HG02798 (cell line): ENCODE data around the gene RASSF10.
"Not testable (repeated sequence)": the region's sequence is repeated elsewhere in the genome, so short reads cannot be mapped to it uniquely, and the experiment has no call there.

Experiments used
- ATAC-seq: cut with Tn5 transposase; IDR thresholded peaks from one replicate; pipeline ENCODE4 v1.9.1; 2021; ENCODE audit warnings: mild to moderate bottlenecking; ENCODE audit not compliant: unreplicated experiment, poor library complexity

Gene RASSF10

GRCh38 chr11:13016415-13016814, 7.3 kb downstream of the RASSF10 start:
- ATAC-seq: no peak

- ATAC-seq: no peak
Observed at GRCh38 chr11:13019313-13019712, 10.2 kb downstream of the RASSF10 start.

GRCh38 chr11:13023423-13023822, 14.3 kb downstream of the RASSF10 start:
- no peak for ATAC-seq

- no peak for ATAC-seq
Observed at GRCh38 chr11:13026722-13027121, 17.6 kb downstream of the RASSF10 start.

GRCh38 chr11:13028322-13028721, 19.2 kb downstream of the RASSF10 start:
- no peak for ATAC-seq

GRCh38 chr11:13029872-13030271, 20.8 kb downstream of the RASSF10 start:
- no peak for ATAC-seq

GRCh38 chr11:13030857-13031256, 21.7 kb downstream of the RASSF10 start:
- no peak for ATAC-seq

GRCh38 chr11:13031349-13031748, 22.2 kb downstream of the RASSF10 start:
- ATAC-seq: no peak

GRCh38 chr11:13033760-13034533, 24.8 kb downstream of the RASSF10 start:
- ATAC-seq: no peak

- no peak for ATAC-seq
Observed at GRCh38 chr11:13035711-13036110, 26.6 kb downstream of the RASSF10 start.

- ATAC-seq: no peak
Observed at GRCh38 chr11:13036235-13036634, 27.1 kb downstream of the RASSF10 start.

GRCh38 chr11:13038366-13038765, 29.2 kb downstream of the RASSF10 start:
- ATAC-seq: no peak

- no peak for ATAC-seq
Observed at GRCh38 chr11:13039126-13039525, 30.0 kb downstream of the RASSF10 start.

GRCh38 chr11:13040969-13041561, 31.9 kb downstream of the RASSF10 start:
- no peak for ATAC-seq

- ATAC-seq: no peak
Observed at GRCh38 chr11:13042873-13043342, 33.8 kb downstream of the RASSF10 start.

- no peak for ATAC-seq
Observed at GRCh38 chr11:13043912-13044628, 35.0 kb downstream of the RASSF10 start.

- not testable (repeated sequence) for ATAC-seq
Observed at GRCh38 chr11:13045089-13045488, 36.0 kb downstream of the RASSF10 start.

GRCh38 chr11:13045734-13046133, 36.6 kb downstream of the RASSF10 start:
- no peak for ATAC-seq

GRCh38 chr11:13046637-13047570, 37.8 kb downstream of the RASSF10 start:
- no peak for ATAC-seq

GRCh38 chr11:13047884-13048283, 38.8 kb downstream of the RASSF10 start:
- no peak for ATAC-seq
